ENCODE measurements around the gene KRT72.

KRT72 gene

DNA sequence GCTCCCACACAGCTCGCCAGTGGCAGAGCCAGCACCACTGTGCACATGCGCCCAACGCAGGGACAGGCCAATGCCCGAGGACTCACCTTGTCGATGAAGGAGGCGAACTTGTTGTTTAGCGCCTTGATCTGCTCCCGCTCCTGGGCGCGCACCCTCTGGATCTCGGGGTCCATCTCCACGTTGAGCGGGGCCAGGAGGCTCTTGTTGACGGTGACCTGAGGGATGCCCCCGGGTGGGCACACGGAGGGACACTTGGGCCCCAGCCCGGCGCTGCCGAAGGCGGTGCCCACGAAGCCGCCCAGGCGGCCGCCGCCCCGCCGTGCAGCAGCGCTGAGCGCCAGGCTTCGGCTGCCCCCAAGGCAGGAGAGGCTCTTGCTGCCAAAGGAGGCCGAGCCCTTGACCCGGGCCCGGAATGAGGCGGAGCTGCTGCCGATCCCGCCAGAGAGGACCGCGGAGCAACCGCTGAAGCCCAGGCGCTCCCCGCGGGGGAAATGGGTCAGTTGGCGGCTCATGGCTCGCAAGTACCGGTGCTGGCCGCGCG is at the start of gene KRT72:
KRT72 (minus strand) TSS at position 523 of the 541 bp plus-strand sequence; CDS start at position 512, 11 bp downstream.
- no peak for DNase-seq

- DNase-seq: no peak
Observed at GRCh38 chr12:52650520-52651081, 49.3 kb upstream of the KRT72 start.

DNA sequence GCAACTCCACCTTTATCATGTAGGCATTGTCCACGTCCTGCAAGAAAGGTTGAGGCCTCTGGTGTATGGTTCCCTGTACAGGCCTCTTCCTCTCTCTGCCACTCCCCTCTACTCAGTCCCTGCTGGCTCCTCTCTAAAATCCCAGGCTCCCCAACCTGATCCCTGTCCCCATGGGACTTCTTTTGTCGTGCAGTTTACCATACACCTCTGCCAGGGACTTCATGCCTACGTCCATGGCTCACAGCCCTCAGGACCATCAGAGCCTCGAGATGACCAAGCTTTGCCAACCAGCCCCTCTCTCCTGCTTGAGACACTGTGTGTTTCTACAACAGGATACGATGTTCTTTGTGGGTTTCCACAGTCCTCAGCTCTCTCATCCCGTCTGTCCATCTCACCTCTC is 47.8 kb upstream of the KRT72 start:
- DNase-seq: no peak

- DNase-seq: no peak
Observed at GRCh38 chr12:52648012-52648550, 46.8 kb upstream of the KRT72 start.

DNA sequence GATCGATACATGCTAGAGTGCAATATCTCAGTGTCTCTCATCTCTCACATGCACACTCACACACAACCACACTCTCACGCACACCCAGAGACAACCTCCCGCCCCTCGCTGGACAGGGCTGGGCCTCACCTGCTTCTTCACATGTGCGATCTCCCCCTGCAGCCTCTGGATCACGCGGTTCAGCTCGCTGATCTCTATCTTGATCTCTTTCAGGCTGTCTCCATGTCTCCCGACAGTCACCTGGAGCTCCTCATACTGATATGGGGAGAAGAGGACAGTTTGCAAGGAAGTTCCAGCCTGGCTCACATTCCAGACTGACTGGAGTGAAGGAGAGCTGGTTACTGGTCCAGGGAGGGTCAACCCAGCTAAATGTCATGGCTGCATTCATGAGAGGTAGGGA is 46.3 kb upstream of the KRT72 start:
- no peak for DNase-seq

DNA sequence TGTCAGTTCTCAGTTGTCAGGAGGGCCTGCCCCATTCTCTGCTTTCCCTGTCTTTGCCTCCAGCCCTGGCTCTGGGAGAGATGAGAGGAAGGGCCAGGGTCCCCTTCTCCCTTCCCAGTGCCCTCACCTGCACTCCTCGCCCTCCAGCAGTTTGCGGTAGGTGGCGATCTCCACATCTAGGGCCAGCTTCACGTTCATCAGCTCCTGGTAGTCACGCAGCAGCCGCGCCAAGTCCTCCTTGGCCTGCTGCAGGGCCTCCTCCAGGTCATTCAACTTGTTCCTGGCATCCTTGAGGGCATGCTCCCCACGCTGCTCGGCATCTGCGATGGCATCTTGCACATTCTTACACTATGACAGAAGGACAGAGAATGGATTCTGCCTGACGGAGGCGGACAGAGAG is 45.4 kb upstream of the KRT72 start:
- DNase-seq: no peak

- no peak for DNase-seq
Observed at GRCh38 chr12:52645982-52646381, 44.7 kb upstream of the KRT72 start.

- DNase-seq: no peak
Observed at GRCh38 chr12:52645120-52645761, 44.0 kb upstream of the KRT72 start.

DNA sequence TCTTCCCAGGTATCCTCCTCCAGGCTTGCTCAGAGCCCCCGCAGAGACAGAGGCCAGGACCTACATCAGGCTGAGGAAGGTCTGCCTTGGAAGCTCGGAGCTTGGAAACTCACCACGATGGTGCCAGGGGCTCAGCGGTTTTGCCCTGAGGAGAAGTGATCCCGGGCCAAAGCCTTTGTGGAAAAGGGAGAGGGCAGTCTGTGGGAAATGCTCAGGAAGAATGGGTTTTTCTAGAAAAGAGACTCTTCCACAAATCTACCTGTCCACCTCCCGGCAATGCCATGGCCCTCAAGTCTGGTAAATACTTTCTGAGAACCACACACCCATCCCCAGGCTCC is 42.8 kb upstream of the KRT72 start:
- DNase-seq: no peak

GRCh38 chr12:52643233-52644077 is 42.2 kb upstream of the KRT72 start:
- DNase-seq: no peak

DNA sequence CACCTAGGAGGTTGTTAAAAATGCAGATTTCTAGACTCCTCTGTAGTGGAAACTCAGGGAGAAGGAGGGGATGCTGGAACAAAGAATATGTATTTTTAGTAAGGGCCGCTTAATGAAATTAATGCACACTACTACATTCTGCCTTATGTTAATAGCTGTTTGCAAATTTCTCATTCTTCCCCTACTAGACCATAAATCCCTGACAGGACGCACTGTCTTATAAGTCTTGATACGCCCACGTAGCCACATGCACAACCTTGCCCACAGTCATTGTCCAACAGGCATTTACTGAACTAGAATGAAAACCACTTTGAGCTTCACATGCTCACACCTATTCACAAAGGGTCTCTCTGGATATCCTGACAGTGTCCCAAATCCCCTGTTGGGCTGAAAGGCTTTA is 40.2 kb upstream of the KRT72 start:
- DNase-seq: no peak

DNA sequence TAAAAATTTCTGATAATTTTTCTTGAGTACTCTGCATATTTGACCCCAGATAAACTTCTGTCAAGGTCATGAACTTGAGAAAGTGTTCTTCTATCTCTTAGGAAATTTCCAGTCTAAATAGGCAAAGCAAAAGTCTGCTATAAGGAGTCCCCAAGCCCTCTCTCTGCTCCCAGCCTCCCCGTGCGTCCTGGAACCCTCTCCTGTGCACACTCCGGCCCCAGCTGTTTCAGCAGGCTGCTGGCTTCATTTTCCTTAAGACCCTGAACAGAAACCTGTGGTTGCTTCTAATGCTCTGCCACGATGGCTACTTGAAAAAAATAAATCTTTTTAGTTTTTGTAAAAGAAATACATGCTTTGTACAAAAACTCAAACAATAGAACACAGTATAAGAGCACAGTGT is 36.0 kb upstream of the KRT72 start:
- no peak for DNase-seq

DNA sequence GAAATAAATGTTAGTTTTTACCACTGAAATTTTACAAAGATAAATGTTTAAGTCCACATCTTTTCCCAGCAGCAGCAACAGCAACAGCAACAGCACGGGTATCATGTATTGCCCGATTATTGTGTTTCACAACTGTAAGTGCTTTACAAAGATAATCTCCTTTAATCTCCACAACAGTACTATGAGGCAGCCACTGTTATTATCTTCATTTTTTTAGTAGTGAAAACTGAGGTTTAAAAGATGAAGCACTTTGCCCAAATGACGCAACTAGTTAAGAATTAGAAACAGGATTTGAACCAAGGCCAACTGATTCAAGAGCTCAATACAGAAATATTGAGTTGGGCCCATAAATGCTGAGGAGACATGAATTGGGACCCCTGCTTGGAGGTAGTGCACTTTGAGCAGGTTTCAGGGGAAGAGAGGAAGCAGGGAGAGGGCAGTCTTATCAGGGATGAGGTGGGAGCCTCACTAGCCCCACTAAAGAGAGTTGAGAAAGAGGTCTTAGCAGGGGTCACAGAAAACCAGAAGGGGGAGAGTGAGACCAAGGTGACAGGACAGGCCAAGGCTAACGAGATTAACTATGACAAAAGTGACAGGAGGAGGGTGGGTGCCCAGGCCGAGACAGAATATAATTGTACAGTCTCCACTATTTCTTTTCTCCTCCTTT is 35.5 kb upstream of the KRT72 start:
- no peak for DNase-seq

- DNase-seq: no peak
Observed at GRCh38 chr12:52636189-52636588, 34.9 kb upstream of the KRT72 start.

GRCh38 chr12:52634266-52635056 is 33.2 kb upstream of the KRT72 start:
- peak in 12 of 14 donors; percentile 11 to 74 (median 57) for DNase-seq

- no peak for DNase-seq
Observed at GRCh38 chr12:52633383-52633782, 32.1 kb upstream of the KRT72 start.

DNA sequence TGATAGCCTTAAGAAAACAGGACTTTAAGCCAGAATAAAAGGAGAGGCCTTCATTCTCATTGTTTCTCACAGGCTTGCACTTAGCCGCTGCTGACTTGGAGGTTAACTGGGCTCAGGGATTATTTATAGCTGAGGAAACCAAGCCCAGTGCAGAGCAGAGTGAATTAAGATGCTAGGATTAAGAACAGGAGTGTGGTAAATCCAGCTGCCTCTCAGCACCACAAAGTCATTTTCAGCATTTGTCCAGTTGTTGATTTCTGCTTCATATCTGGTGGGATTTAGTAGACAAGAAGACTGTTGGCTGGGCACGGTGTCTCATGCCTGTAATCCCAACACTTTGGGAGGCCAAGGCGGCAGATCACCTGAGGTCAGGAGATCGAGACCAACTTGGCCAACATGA is 31.4 kb upstream of the KRT72 start:
- no peak for DNase-seq

- DNase-seq: no peak
Observed at GRCh38 chr12:52631676-52632459, 30.6 kb upstream of the KRT72 start.

GRCh38 chr12:52631264-52631663 is 30.0 kb upstream of the KRT72 start:
- DNase-seq: no peak

DNA sequence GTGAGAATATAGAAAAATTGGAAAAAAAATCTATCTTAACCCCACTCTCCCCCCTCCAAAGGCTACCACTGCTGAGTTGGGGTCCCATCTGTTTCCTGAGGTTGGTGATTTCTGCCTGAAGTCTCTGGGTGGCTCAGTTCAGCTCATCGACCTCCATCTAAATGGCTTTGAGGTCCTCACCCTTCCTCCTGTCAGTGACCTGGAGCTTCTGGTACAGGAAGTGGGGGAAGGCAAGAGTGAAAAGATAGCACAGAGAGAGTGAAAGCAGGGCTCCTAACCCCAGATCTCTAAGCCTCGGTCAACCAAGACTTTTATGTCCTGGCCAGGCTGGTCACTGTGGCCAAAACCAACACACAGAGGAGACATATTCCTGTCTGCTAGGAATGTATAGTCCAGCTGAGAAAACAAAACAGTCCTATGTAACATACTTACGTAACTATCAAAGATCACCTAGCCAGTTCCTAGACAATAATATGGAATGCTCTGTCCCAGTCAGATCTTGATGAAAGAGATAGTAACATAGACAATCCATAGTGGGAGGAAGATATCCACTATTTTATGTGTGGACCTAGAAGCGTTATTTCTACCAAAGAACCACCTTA is 29.4 kb upstream of the KRT72 start:
- no peak for DNase-seq
